ENCODE data around the gene PIP. TPM values are rescaled to one million over a fixed set of nuclear protein-coding genes. Genes with fewer than 3 reads are reported as not detected.
A peak's percentile ranks its signal among the peaks of the same experiment; 100 is the strongest.
"Not testable (repeated sequence)": the region's sequence is repeated elsewhere in the genome, so short reads cannot be mapped to it uniquely, and the experiment has no call there.

PIP gene, protein sequence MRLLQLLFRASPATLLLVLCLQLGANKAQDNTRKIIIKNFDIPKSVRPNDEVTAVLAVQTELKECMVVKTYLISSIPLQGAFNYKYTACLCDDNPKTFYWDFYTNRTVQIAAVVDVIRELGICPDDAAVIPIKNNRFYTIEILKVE
- not detected for total RNA-seq

DNA sequence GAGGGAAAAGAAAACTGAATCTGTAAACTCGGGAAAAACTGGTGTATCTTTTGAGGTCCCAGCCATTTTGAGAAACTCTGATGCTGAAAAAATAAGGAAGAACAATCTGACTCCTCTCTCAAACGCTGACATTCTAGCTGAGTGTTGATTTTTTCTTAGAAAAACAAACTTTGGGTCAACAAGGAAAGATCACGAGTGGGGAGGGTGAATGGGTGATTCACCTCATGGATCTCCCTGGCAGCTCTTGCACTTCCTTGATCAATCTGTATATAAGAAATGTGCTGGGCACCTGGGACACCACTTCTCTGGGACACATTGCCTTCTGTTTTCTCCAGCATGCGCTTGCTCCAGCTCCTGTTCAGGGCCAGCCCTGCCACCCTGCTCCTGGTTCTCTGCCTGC is at the start of gene PIP:
Gene PIP (plus strand): TSS at position 297 of the 400 bp plus-strand sequence. CDS start 40 bp downstream, at position 337.
- DNase-seq (ENCODE audit: low spot score) = no peak

DNA sequence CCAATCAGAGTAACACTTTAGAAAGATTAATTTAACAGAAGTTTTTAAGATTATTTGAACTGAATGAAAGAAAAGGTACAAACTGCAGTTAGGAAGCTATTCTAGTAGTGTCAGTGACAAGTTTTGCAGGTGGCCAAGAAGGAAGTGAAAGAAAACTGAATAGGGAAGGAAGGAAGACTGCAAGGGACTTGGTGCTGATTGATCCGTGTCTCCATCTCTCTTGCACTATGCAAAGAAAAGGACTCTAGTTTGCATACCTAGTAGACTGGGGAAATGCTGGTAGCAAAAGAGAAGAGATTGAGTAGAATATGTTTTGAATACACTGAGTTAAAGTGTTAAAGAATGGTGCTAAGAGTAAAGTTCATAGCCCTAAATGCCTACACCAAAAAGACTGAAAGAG is 46.8 kb upstream of the PIP start:
- DNase-seq (ENCODE audit: low spot score) = no peak

DNA sequence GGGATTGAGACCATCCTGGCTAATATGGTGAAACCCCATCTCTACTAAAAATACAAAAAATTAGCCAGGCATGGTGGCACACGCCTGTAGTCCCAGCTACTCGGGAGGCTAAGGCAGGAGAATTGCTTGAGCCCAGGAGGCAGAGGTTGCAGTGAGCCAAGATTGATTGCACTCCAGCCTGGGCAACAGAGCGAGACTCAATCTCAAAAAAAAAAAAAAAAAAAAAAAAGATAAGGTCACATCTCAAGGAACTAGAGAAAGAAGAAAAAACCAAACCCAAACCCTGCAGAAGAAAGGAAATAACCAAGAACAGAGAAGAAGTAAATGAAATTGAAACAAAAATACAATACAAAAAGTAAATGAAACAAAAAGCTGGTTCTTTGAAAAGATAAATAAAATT is 46.3 kb upstream of the PIP start:
- DNase-seq (ENCODE audit: low spot score) = not testable (repeated sequence)

DNA sequence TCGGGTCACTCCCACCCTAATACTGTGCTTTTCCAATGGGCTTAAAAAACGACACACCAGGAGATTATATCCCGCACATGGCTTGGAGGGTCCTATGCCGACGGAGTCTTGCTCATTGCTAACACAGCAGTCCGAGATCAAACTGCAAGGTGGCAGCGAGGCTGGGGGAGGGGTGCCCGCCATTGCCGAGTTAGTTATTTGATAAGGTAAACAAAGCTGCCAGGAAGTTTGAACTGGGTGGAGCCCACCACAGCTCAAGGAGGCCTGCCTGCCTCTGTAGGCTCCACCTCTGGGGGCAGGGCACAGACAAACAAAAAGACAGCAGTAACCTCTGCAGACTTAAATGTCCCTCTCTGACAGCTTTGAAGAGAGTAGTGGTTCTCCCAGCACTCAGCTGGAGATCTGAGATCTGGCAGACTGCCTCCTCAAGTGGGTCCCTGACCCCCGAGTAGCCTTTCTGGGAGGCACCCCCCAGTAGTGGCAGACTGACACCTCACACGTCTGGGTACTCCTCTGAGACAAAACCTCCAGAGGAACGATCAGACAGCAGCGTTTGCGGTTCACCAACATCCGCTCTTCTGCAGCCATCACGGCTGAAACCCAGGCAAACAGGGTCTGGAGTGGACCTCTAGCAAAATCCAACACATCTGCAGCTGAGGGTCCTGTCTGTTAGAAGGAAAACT is 43.2 kb upstream of the PIP start:
- DNase-seq (ENCODE audit: low spot score) = not testable (repeated sequence)

GRCh38 chr7:143096146-143096545 is 35.7 kb upstream of the PIP start:
- DNase-seq (ENCODE audit: low spot score) = no peak

DNA sequence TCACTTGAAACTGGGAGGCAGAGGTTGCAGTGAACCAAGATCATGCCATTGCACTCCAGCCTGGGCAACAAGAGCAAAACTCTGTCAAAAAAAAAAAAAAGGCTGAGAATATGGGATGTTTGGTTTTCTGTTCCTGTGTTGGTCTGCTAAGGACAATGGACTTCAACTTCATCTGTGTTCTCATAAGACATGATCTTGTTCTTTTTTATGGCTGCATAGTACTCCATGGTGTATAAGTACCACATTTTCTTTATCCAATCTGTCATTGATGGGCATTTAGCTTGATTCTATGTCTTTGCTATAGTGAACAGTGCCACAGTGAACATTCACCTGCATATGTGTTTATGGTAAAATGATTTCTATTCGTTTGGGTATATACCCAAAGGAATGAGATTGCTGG is 32.3 kb upstream of the PIP start:
- DNase-seq (ENCODE audit: low spot score) = not testable (repeated sequence)

- DNase-seq (ENCODE audit: low spot score) = no peak
Observed at GRCh38 chr7:143104759-143105158, 27.1 kb upstream of the PIP start.

DNA sequence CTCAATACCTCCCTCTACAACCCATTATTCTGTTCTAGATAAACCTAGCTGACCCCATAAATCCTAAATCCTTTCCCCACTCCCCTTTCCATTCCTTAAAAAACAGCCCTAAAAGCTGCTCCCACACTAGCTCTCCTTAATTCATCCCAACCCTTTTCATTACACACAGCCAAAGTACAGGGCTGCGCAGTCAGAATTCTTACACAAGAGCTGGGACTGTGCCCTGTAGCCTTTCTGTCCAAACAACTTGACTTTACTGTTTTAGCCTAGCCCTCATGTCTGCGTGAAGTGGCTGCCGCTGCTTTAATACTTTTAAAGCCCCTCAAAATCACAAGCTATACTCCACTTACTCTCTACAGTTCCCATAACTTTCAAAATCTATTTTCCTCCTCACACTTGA is 23.9 kb upstream of the PIP start:
- not testable (repeated sequence) for DNase-seq (ENCODE audit: low spot score)

DNA sequence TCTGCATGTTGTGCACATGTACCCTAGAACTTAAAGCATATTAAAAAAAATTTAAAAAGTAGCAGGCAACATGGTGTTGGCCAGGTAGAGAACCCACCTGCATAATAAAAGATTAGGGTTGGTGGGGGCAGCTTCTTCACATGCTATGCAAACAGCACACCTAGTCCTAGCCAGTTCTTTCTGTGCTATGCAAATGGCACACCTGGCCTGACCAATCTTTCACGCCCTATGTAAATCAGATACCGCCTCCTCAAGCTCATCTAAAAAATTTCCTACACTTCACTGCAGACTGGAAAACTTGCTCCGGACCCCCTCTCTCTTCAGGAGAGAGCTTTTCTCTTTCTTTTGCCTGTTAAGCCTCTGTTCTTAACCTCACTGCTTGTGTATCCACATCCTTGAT is 14.5 kb upstream of the PIP start:
- no peak for DNase-seq (ENCODE audit: low spot score)

DNA sequence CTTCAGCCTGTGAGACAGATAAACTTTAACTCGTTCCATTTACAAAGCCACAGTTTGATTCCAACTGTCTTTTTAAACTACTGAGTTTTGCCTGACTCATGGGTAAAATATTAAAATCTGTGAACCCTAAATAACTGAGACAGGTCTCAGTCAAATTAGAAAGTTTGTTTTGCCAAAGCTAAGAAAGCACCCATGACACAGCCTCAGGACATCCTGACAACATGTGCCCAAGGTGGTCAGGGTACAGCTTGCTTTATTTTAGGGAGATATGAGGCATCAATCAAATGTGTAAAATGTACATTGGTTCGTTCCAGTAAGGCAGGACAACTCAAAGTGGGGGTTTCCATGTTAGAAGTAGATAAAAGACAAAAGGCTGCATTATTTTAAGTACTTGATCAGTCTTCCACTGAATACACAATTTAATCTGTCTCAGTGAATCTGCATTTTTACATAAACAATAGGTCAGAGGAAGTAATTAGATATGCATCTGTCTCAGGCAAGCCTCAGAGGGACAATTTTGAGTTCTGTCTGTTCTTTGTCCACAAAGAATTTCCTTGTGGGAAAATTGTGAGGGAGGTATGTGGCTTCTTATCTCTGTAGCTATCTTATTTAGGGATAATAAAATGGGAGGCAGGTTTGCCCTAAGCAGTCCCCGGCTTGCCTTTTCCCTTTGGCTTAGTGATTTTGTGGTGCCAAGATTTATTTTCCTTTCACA is 11.0 kb upstream of the PIP start:
- no peak for DNase-seq (ENCODE audit: low spot score)

- DNase-seq (ENCODE audit: low spot score) = not testable (repeated sequence)
Observed at GRCh38 chr7:143123326-143123725, 8.6 kb upstream of the PIP start.

DNA sequence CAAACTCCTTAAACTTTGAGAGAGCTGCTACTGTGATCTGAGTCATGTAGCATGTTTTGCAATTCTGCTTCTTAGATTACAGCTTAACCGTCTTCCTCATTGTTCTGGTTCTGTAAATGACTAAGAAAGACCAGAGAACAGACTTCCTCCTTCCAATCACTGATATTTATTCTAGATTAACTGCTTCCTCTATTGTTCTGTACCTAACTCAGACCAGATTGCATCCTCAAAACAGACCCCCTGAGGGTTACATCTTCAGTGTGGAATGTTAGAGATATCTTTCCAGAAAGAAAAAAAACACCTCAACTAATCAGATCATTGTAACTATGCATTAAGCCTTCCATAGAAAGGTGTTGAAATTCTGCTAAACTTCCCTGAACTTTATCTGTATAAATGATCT is 5.7 kb upstream of the PIP start:
- DNase-seq (ENCODE audit: low spot score) = no peak

DNA sequence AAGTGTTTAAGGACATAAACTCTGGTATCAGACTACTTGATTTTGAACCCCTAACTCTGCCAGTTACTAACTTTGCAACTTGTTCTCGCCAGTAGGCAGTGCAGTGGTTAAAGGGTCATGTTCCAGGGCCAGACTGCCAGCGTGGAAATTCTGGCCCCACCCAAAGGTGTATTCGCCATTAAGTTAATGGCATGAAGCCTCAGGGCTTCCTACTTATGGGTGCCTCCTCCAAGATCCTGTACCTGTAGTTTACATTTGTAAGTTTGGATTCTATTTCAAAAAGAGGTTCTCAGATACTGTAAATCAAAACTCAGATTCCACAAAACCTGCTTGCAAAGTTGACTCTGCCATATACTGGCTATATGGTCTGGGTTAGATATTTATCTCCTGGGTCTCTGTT is 2.8 kb upstream of the PIP start:
- DNase-seq (ENCODE audit: low spot score) = no peak

GRCh38 chr7:143129477-143129876 is 2.4 kb upstream of the PIP start:
- no peak for DNase-seq (ENCODE audit: low spot score)

DNA sequence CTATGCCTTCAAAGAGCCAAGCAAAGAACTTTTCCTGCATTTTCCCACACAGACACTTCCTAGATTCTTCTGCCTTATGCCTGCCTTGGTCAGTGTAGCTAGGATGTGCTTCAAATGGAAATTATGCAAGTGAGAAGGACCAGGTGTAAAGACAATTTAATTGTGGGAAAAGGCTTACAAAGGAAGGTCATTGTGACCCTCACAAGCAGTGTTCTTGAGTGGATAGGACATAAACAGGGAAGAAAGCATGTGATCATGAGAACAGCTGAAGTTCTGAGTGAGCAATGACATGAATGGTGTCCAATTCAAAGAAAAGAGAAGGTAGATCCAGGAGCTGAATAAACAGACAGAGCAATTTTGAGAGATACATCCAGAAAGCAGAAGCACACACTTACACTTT is 1.3 kb upstream of the PIP start:
- no peak for DNase-seq (ENCODE audit: low spot score)

- DNase-seq (ENCODE audit: low spot score) = no peak
Observed at GRCh38 chr7:143147070-143147469, 15.2 kb downstream of the PIP start.

DNA sequence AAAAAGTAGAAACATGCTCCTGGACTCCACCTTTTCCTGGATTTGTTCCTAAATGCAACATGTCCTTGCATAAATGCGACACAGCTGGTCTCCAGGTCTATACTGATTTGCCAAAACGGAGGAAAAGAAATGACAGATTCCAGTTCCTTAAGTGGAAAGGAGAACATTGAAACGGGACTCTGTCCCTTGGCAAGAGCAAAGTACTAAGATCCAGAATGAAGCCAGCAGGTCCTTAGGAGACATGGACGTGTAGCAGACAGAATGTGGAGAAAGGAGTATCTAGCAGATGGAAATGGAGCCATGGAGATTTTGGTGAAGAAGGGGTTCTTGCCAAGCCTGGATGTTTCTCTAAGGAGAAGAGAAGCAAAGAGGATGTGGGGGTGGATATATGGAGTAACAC is 16.2 kb downstream of the PIP start:
- DNase-seq (ENCODE audit: low spot score) = no peak

DNA sequence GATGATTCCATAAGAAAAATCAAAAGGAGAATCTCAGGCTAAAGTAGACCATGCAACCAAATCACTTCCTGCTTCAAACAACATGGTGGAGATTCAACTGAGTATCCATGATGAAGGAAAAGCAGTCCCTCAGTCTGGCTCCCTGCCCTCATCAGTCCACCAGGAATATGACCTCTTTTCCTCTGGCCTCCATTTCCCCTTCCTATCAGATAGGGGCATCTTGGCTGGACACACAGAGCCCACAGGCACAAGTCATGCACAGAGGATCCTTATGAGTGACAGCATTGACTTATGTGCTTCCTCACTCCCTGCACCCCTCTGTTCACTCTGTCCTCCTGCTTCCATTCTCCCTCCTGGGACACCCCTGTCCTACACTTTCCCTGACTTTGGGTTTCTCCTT is 16.8 kb downstream of the PIP start:
- no peak for DNase-seq (ENCODE audit: low spot score)

DNA sequence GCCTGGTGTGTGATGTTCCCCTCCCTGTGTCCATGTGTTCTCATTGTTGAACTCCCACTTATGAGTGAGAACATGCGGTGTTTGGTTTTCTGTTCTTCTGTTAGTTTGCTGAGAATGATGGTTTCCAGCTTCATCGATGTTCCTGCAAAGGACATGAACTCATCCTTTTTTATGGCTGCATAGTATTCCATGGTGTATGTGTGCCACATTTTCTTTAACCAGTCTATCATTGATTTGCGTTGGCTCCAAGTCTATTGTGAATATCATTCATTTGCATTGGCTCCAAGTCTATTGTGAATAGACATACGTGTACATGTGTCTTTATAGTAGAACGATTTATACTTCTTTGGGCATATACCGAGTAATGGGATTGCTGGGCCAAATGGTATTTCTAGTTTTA is 18.8 kb downstream of the PIP start:
- DNase-seq (ENCODE audit: low spot score) = not testable (repeated sequence)

DNA sequence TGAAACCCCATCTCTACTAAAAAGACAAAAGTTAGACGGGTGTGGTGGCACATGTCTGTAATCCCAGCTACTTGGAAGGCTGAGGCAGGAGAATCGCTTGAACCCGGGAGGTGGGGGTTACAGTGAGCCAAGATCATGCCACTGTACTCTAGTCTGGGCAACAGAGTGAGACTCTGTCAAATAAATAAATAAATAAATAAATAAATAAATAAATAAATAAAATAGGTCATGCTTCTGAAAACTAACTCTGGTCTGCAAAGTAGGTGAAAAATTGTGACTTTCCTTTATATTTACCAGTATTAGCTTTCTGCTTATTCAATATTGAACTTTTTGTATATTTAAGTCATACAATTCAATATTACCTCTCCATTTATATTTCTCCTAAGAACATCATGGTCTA is 26.7 kb downstream of the PIP start:
- DNase-seq (ENCODE audit: low spot score) = not testable (repeated sequence)

- no peak for DNase-seq (ENCODE audit: low spot score)
Observed at GRCh38 chr7:143171697-143172096, 39.8 kb downstream of the PIP start.

GRCh38 chr7:143172354-143172753 is 40.5 kb downstream of the PIP start:
- DNase-seq (ENCODE audit: low spot score) = peak; percentile 64

DNA sequence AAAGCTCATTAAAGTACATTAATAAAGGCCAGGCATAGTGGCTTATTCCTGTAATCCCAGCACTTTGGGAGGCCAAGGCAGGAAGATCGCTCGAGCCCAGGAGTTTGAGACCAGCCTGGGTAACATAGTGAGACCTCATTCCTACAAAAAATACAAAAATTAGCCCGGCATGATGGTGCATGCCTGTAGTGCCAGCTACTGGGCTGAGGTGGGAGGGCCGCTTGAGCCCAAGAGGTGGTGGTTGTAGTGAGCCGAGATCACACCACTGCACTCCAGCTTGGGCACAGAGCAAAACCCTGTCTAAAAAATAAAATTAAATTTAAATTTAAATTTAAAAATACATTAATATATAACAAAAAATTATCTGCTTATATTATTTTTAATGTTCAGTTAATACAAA is 44.3 kb downstream of the PIP start:
- no peak for DNase-seq (ENCODE audit: low spot score)

Measured in ureter (tissue), 1 donor.